Activated naive CD4-positive, alpha-beta T cell treated with anti-CD3 and anti-CD28 coated beads, Interleukin-2, amount 50 U/mL, for 72 hours (primary cell): ENCODE measurements around the gene ZKSCAN5. TPM values are rescaled to one million over a fixed set of nuclear protein-coding genes. Genes with fewer than 3 reads are reported as not detected.
"Not testable (repeated sequence)": the region's sequence is repeated elsewhere in the genome, so short reads cannot be mapped to it uniquely, and the experiment has no call there.

Source experiments
- ATAC-seq, 2 donors: fragments of 150-1000 bp; cut with Tn5 transposase; 2 replicates each; pipeline ENCODE4 v1.10.0; 2021; ENCODE audit warnings: mild to moderate bottlenecking in 2 of 2, moderate library complexity in 2 of 2
- DNase-seq, 2 donors: peaks; one replicate each; pipeline ENCODE4 v3.0.0; 2021 to 2022; ENCODE audit warnings: low spot score in 2 of 2
- H3K27ac Mint-ChIP-seq, 2 donors: one replicate each; pipeline ENCODE4 v1.8.0; 2022; ENCODE audit warnings: mild to moderate bottlenecking in 2 of 2, mixed read lengths in 2 of 2
- H3K36me3 Mint-ChIP-seq, 2 donors: one replicate each; pipeline ENCODE4 v1.8.0; 2022; ENCODE audit warnings: mixed read lengths in 2 of 2
- H3K9me3 Mint-ChIP-seq, 2 donors: one replicate each; pipeline ENCODE4 v1.8.0; 2022; ENCODE audit warnings: mixed read lengths in 2 of 2
- total RNA-seq, 2 donors: library from RNA; stranded (reverse); gene quantifications; one replicate each; pipeline ENCODE4 v1.2.3, GENCODE V29; 2022

Gene ZKSCAN5
- total RNA-seq, 2 donors from 2014 or later = 9.6 to 14.0 TPM

- Mint-ChIP-seq H3K36me3 (peaks cover 37 to 49% of the 10 kb centered on the region in 2 donors), H3K27ac (peak within 1 kb of the TSS; percentile 97 to 100), H3K9me3 (no peaks in the 10 kb centered on the region)
- peak; percentile 82 to 92 for DNase-seq
- peak; percentile 80 to 88 for ATAC-seq
Observed at GRCh38 chr7:99558306-99559174, 54.1 kb downstream of the ZKSCAN5 start, which contains the start of gene ZNF655. Gene ZNF655 (plus strand): TSS chr7:99558642. CDS start chr7:99560560, 1,918 bp downstream.

DNA sequence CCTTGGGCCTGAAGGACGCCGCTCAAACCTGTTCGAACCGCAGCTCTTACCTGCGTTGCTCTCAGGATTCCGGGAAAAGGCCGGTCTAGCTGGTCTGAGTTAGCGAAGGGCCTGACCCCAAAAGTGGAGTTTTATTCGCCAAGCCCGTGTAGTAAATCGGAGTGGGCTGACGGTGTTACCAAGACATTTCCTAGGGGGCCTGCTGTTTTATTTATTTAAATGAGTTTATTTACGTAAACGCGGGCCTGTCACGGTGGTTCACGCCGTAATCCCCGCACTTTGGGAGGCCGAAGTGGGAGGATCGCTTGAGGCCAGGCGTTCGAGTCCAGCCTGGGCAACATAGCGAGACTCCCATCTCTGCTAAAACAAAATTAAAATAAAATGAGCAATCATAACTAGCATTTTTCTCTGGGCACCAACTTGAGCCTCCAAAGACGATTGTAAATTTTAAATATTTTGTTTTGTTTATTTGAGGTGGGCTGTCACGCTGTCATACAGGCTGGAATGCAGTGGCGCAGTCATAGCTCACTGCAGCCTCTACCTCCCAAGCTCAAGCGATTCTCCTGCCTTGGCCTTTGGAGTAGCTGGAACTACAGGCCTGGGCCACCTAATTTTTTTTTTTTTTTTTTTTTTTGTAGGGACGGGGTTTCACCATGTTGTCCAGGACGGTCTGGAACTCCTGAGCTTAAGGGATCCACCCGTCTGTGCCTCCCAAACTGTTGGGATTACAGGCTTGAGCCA is 54.9 kb downstream of the ZKSCAN5 start:
- no peak for DNase-seq
- peak overlapping the region; percentile 97 to 100 for H3K27ac Mint-ChIP-seq
- no peak for ATAC-seq
- H3K9me3 Mint-ChIP-seq = no peaks in the 10 kb centered on the region
- H3K36me3 Mint-ChIP-seq = peaks cover 45 to 57% of the 10 kb centered on the region in 2 donors

DNA sequence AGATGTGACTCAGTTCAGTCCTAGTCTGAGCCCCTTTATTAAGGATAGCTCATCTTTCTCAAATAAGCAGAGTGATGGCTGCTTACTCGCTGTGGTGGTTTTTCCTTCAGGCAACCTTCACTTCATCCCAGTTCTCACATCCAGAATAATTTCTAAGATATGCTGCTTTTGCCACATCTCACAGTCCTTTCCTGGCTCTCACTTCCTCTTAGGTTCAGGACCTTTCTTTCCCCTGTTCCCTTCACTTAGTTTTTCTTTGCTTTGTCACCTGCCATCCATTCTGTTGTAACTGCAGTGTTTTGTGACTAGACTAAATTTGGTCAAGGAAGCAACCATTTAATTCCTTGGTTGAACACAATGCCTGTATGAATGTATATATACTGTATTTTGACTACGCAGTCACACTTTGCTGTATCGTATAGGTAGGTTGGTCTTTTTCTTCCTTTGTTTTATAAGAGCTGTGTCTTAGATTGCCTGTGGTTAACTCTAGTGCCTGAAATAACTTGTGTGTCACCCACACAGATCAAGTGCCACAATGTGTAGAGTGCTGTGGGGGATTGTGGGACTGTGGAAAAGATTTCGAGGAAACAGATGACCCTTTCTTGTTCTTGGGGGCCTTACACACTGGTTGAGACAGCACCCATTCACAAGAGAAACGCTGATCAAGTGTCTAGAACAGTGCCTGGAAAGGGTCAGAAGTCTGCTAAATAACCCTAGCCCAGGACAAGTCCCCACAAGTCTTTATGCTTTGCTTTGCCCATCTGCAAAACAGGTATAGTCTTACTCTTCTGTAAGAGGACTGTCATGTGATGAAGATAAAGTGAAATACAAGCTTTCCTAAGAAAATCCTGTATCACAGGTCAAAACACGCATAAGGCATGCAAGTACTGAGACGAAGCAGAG is 56.6 kb downstream of the ZKSCAN5 start:
- ATAC-seq = no peak
- no peak for DNase-seq
- no peaks in the 10 kb centered on the region for H3K9me3 Mint-ChIP-seq
- H3K36me3 Mint-ChIP-seq = peaks cover 49 to 58% of the 10 kb centered on the region in 2 donors
- peak overlapping the region; percentile 8 to 97 for H3K27ac Mint-ChIP-seq

- peak overlapping the region; percentile 48 to 73 for H3K27ac Mint-ChIP-seq
Observed at GRCh38 chr7:99561737-99562051, 57.2 kb downstream of the ZKSCAN5 start.

DNA sequence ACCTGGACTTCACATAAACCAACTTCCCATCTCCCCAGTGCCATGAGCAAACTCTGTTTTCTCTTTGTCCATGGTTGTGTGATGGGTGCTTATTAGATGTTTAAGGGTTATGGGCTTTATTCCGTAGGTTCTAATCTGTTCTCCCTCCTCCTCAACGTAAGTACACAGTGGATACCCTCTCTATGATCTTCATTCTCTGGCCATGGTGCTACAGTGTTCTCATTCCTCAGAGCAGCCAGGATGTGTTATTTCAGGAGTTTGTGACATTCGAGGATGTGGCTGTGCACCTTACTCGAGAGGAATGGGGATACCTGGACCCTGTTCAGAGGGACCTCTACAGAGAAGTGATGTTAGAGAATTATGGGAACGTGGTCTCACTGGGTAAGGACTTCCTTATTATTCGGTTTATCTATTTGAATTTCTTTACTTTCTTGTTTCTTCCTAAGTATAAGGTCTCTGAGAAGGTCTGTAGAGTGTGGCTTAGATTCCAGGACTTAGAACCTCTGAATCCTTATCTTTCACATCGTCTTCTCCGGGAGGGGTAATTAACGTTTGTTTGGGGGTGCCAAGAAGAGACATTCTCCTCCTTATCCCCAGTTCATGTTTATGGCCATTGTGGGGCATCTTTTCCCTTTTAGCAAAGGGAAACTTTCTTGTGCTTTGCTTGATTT is 57.8 kb downstream of the ZKSCAN5 start:
- H3K27ac Mint-ChIP-seq = peak overlapping the region; percentile 48 to 73
- DNase-seq = no peak
- peaks cover 45 to 56% of the 10 kb centered on the region in 2 donors for H3K36me3 Mint-ChIP-seq
- H3K9me3 Mint-ChIP-seq = no peaks in the 10 kb centered on the region
- ATAC-seq = no peak

More at GRCh38 chr7:99561737-99562051, 57.2 kb downstream of the ZKSCAN5 start:
- Mint-ChIP-seq H3K9me3 (no peaks in the 10 kb centered on the region), H3K36me3 (peaks cover 49 to 58% of the 10 kb centered on the region in 2 donors)
- ATAC-seq = no peak
- DNase-seq = no peak

- no peaks in the 10 kb centered on the region for H3K9me3 Mint-ChIP-seq
- H3K36me3 Mint-ChIP-seq = peaks cover 39 to 50% of the 10 kb centered on the region in 2 donors
- DNase-seq (peak; percentile 54 to 62), ATAC-seq (peak; percentile 74 to 76)
- peak overlapping the region; percentile 57 to 73 for H3K27ac Mint-ChIP-seq
Observed at GRCh38 chr7:99562832-99563231, 58.4 kb downstream of the ZKSCAN5 start.

DNA sequence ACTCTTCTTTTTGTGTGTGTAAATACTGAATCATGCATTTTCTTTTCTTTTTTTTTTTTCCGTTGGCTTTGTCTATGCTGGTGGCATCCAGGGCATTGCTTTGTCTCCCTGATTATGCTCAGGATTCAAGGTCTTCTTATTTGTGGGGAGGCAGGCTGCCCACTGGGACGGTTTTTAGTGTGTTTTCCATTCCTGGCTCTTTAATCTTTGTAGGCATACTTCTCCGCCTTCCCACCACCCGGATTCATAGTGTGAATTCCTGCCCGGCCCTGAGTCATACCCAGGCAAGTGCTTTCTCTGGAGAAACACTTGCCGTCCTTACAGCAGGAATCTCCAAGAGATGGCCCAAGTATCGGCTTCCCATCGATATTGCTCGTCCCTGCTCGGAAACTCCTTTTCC is 59.2 kb downstream of the ZKSCAN5 start:
- ATAC-seq = no peak
- peak overlapping the region; percentile 10 for H3K27ac Mint-ChIP-seq
- no peaks in the 10 kb centered on the region for H3K9me3 Mint-ChIP-seq
- H3K36me3 Mint-ChIP-seq = peaks cover 34 to 44% of the 10 kb centered on the region in 2 donors
- DNase-seq = no peak

- not testable (repeated sequence) for DNase-seq, H3K27ac Mint-ChIP-seq, H3K9me3 Mint-ChIP-seq, ATAC-seq
- peaks cover 24 to 36% of the 10 kb centered on the region in 2 donors for H3K36me3 Mint-ChIP-seq
Observed at GRCh38 chr7:99568770-99569169, 64.3 kb downstream of the ZKSCAN5 start.

- DNase-seq (no peak), ATAC-seq (no peak)
- H3K27ac Mint-ChIP-seq = peak overlapping the region in 1 of 2 donors; percentile 61
- H3K36me3 Mint-ChIP-seq = peaks cover 13 to 21% of the 10 kb centered on the region in 2 donors
- no peaks in the 10 kb centered on the region for H3K9me3 Mint-ChIP-seq
Observed at GRCh38 chr7:99571768-99572167, 67.3 kb downstream of the ZKSCAN5 start.

- DNase-seq (no peak), ATAC-seq (peak in 1 of 2 donors; percentile 30)
- no peak overlapping the region for H3K27ac Mint-ChIP-seq
- H3K36me3 Mint-ChIP-seq = peaks cover 13 to 21% of the 10 kb centered on the region in 2 donors
- H3K9me3 Mint-ChIP-seq = no peaks in the 10 kb centered on the region
Observed at GRCh38 chr7:99573257-99573656, 68.8 kb downstream of the ZKSCAN5 start.

DNA sequence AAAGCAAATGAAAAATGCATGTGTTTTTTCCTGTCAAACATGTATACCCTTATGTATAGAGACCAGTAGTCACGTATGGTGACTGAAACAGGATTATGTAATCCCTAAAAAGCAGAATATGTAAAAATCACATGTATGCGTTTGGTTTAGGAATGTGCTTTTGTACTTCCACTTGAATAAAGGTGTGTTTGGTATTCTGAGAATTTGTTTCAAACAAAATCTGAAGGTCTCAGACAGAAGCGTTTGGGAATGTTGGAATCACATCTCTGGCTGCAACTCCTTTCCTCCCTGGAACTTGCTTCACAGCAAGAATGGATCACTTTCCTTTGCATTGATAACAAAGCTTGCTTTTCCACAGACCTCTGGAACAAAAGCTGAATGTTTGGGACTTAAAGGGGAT is 71.8 kb downstream of the ZKSCAN5 start:
- H3K9me3 Mint-ChIP-seq = no peaks in the 10 kb centered on the region
- peak overlapping the region in 1 of 2 donors; percentile 20 for H3K27ac Mint-ChIP-seq
- H3K36me3 Mint-ChIP-seq = peaks cover 13 to 21% of the 10 kb centered on the region in 2 donors
- DNase-seq (no peak), ATAC-seq (no peak)

DNA sequence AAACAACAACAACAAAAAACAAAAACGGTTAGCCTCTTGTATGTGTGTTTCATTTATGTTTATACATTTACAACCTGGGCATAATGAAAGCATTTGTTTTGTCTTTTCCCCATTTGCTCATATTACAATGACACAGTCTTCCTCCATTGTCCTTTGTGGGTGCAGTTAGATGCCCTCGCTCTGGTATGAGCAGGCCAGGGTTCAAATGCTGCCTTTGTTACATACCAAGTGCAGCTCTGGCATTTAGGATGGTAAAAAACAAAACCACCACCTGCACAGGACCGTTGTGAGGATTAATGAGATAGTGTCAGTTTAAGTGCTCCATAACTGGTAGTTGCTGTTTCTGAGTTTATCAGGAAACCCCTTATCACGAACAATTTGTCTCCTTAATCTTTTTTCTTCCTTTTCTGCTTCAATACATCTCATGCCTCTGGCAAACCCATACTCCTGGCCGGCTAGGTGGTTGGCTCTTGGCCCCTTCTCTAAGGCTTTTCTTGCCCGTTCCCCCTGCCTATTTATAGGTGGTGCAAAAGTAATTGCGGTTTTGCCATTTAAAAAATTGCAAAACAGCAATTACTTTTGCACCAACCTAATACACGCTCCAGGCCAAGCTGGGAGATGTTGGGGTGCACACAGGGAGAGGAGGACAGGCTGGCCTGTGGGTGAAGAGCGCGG is 75.0 kb downstream of the ZKSCAN5 start:
- Mint-ChIP-seq H3K27ac (peak overlapping the region in 1 of 2 donors; percentile 75), H3K9me3 (no peaks in the 10 kb centered on the region), H3K36me3 (no peaks in the 10 kb centered on the region)
- ATAC-seq (no peak), DNase-seq (no peak)

DNA sequence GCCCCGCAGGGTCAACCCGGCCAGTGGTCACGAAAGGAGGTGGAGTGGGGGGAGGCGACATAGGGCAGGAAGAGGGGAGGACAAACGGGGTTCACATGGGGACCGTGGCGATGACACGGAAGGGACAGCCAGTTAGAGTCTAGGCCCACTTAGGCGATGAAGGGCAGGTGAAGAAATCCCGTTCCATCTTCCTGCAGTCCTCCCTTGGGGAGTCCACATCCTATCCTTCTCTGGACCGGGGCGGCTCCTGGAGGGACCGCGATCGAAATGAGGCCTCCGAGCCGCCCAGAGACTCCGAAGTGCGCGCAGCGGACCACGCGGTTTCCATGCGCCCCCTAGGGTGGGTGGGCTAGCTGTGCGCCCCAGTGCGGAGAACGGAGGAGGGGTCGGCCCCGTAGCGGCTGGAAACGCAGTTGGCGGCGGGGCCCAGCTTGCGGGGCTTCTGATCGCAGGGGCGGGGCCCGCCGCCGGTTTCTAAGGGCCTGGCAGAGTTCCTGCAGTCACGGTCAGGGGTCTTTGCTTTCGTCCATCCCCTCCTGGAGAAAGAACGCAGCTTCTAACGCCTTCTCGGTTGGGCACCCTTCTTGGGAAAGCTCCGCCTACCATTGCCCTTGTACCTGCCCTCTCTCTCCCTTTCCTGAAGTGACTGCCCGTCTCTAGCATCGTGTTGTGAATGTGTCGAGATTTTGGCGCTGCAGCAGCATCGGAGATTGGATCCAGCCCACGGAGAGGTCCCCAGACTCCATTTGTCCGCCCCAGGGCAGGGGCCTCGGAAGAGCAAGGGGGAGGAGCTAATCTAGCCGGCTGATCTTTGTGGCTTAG is 75.7 kb downstream of the ZKSCAN5 start:
- peak overlapping the region; percentile 75 to 87 for H3K27ac Mint-ChIP-seq

DNA sequence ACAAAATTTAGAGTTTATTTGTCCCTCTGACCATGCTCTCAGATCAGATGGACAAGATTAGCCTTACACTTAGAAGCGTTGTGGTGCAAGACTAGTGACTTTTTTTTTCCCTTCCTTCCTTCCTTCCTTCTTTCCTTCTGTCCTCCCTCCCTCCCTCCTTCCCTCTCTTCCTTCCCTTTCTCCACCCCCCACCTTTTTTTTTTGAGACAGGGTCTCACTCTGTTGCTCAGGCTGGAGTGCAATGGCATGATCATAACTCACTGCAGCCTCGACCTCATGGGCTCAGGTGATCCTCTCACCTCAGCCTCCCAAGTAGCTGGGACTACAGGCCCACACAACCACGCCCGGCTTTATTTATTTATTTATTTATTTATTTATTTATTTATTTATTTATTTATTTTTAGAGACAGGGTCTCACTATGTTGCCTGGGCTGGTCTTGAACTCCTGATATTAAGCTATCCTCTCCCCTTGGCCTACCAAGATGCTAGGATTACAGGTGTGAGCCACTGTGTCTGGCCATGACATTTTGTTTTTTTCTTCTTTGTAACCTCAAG is 76.4 kb downstream of the ZKSCAN5 start:
- H3K9me3 Mint-ChIP-seq, ATAC-seq: not testable (repeated sequence)
- peak overlapping the region in 1 of 2 donors; percentile 75 for H3K27ac Mint-ChIP-seq

More for the DNA sequence above, 75.7 kb downstream of the ZKSCAN5 start:
- ATAC-seq (peak; percentile 65 to 76), DNase-seq (peak in 1 of 2 donors; percentile 42)
- H3K9me3 Mint-ChIP-seq = no peaks in the 10 kb centered on the region
- no peaks in the 10 kb centered on the region for H3K36me3 Mint-ChIP-seq

More for the DNA sequence above, 76.4 kb downstream of the ZKSCAN5 start:
- H3K36me3 Mint-ChIP-seq, DNase-seq: not testable (repeated sequence)
